Thoracic aorta (tissue), 2 donors: ENCODE data around the gene NOL4L. TPM values are rescaled to one million over a fixed set of nuclear protein-coding genes. Genes with fewer than 3 reads are reported as not detected.

Experiments used
- ATAC-seq: fragments of 150-250 bp; one replicate; pipeline ENCODE4 v1.8.0; 2017; ENCODE audit warnings: low read depth; ENCODE audit not compliant: insufficient number of reproducible peaks, low FRiP score
- DNase-seq: peaks from one replicate; pipeline ENCODE4 v3.0.0-alpha.2; 2020; ENCODE audit warnings: low spot score
- H3K27ac ChIP-seq, 2 donors: fragments of 200-600 bp; sonication (generic); 1 replicate in 1 of 2; 2 replicates in 1 of 2; pipeline ENCODE4 v1.5.1; 2016; ENCODE audit warnings: mild to moderate bottlenecking in 2 of 2, moderate library complexity in 2 of 2
- H3K27me3 ChIP-seq: fragments of 200-600 bp; sonication (generic); replicated peaks from 2 replicates; pipeline ENCODE4 v1.6.0; 2016; ENCODE audit warnings: mild to moderate bottlenecking; ENCODE audit not compliant: insufficient read depth
- H3K36me3 ChIP-seq: fragments of 200-600 bp; sonication (generic); one replicate; pipeline ENCODE4 v1.5.1; 2016
- H3K4me1 ChIP-seq, 2 donors: fragments of 200-600 bp; sonication (generic); 1 replicate in 1 of 2; 2 replicates in 1 of 2; pipeline versions ENCODE4 v1.5.1 to v1.6.0; 2016; ENCODE audit warnings: low read depth in 2 of 2, mild to moderate bottlenecking in 1 of 2; ENCODE audit not compliant: control insufficient read depth in 1 of 2
- H3K4me3 ChIP-seq: fragments of 200-600 bp; sonication (generic); 2 replicates; pipeline ENCODE4 v1.5.1; 2016; ENCODE audit warnings: mild to moderate bottlenecking
- H3K9me3 ChIP-seq: fragments of 200-600 bp; sonication (generic); 2 replicates; pipeline ENCODE4 v1.5.1; 2016
- CTCF ChIP-seq: fragments of 200-600 bp; sonication (generic); IDR thresholded peaks from one replicate; pipeline ENCODE4 v1.5.1; 2019; ENCODE audit warnings: antibody characterized with exemption
- total RNA-seq, 2 donors: library from RNA; depleted of rRNA; stranded (reverse); fragments of >200 nt; gene quantifications; one replicate each; pipeline versions ENCODE4 v1.1.0 to v1.2.3, GENCODE V29; 2016

The NOL4L gene
- total RNA-seq, 2 donors from 2014 or later: 17.5 to 23.7 TPM

GRCh38 chr20:32551693-32552092, 33.4 kb downstream of the NOL4L start:
- Histone ChIP-seq H3K4me3 (no peak overlapping the region), H3K27me3 (no peaks in the 10 kb centered on the region), H3K27ac (no peak overlapping the region), H3K36me3 (no peaks in the 10 kb centered on the region), H3K4me1 (no peaks in the 10 kb centered on the region), H3K9me3 (no peaks in the 10 kb centered on the region)
- ATAC-seq (no peak), DNase-seq (no peak)
- no peak for TF ChIP-seq CTCF

GRCh38 chr20:32549842-32550241, 35.3 kb downstream of the NOL4L start:
- Histone ChIP-seq H3K4me1 (no peaks in the 10 kb centered on the region), H3K4me3 (no peak overlapping the region), H3K9me3 (no peaks in the 10 kb centered on the region), H3K27me3 (no peaks in the 10 kb centered on the region), H3K27ac (no peak overlapping the region), H3K36me3 (no peaks in the 10 kb centered on the region)
- no peak for DNase-seq
- TF ChIP-seq CTCF: no peak
- ATAC-seq: no peak

- no peaks in the 10 kb centered on the region for H3K4me1 ChIP-seq
- no peak overlapping the region for H3K27ac ChIP-seq
- no peaks in the 10 kb centered on the region for H3K9me3 ChIP-seq
- ATAC-seq (no peak), DNase-seq (no peak)
- H3K4me3 ChIP-seq: no peak overlapping the region
- H3K27me3 ChIP-seq: no peaks in the 10 kb centered on the region
- no peak for TF ChIP-seq CTCF
- H3K36me3 ChIP-seq: no peaks in the 10 kb centered on the region
Measured at GRCh38 chr20:32547753-32548034, 37.4 kb downstream of the NOL4L start.

- H3K4me3 ChIP-seq: no peak overlapping the region
- no peaks in the 10 kb centered on the region for H3K36me3 ChIP-seq
- no peak for TF ChIP-seq CTCF
- H3K9me3 ChIP-seq: no peaks in the 10 kb centered on the region
- no peaks in the 10 kb centered on the region for H3K27me3 ChIP-seq
- DNase-seq (no peak), ATAC-seq (no peak)
- H3K4me1 ChIP-seq: no peaks in the 10 kb centered on the region
- no peak overlapping the region for H3K27ac ChIP-seq
Measured at GRCh38 chr20:32546918-32547752, 38.0 kb downstream of the NOL4L start.

GRCh38 chr20:32544893-32545840, 40.0 kb downstream of the NOL4L start:
- Histone ChIP-seq H3K9me3 (no peaks in the 10 kb centered on the region), H3K4me3 (no peak overlapping the region), H3K27ac (no peak overlapping the region), H3K36me3 (no peaks in the 10 kb centered on the region), H3K4me1 (no peaks in the 10 kb centered on the region), H3K27me3 (no peaks in the 10 kb centered on the region)
- ATAC-seq: no peak
- TF ChIP-seq CTCF: no peak
- DNase-seq: no peak
